MCF 10A (cell line): ENCODE data around the gene PLEKHO1. TPM values are rescaled to one million over a fixed set of nuclear protein-coding genes. Genes with fewer than 3 reads are reported as not detected.

Experiments used
- BruUV-seq: library from RNA; stranded (reverse); fragments of 400-500 nt; replicated peaks from 2 replicates; lab custom pipeline; 2021; lab: Mats Ljungman, UMichigan
- CTCF ChIA-PET: fragments of 300-600 bp; sonication (Branson Sonifier 250); formaldehyde crosslinking; extraction: SDS; loops from one replicate; lab custom pipeline; 2021; ENCODE audit warnings: antibody characterized with exemption, inconsistent platforms; lab: Yijun Ruan, JAX
- POLR2A ChIA-PET: fragments of 300-600, 350-650 bp; sonication (Branson Sonifier 250); formaldehyde crosslinking; extraction: SDS; loops from one replicate; lab custom pipeline; 2020; ENCODE audit warnings: antibody characterized with exemption, inconsistent platforms; lab: Yijun Ruan, JAX
- DNase-seq: peaks from one replicate; pipeline ENCODE4 v3.0.0-alpha.2; 2018; ENCODE audit not compliant: unreplicated experiment
- H3K27ac Mint-ChIP-seq: one replicate; pipeline ENCODE4 v1.8.0; 2022; ENCODE audit warnings: mild to moderate bottlenecking, low read depth, mixed read lengths; ENCODE audit not compliant: unreplicated experiment
- H3K27me3 Mint-ChIP-seq: one replicate; pipeline ENCODE4 v1.8.0; 2022; ENCODE audit warnings: mixed read lengths; ENCODE audit not compliant: insufficient read depth, unreplicated experiment
- H3K36me3 Mint-ChIP-seq: one replicate; pipeline ENCODE4 v1.8.0; 2022; ENCODE audit warnings: mild to moderate bottlenecking, moderate library complexity, mixed read lengths; ENCODE audit not compliant: insufficient read depth, unreplicated experiment
- H3K4me1 Mint-ChIP-seq: one replicate; pipeline ENCODE4 v1.8.0; 2022; ENCODE audit warnings: mixed read lengths; ENCODE audit not compliant: insufficient read depth, unreplicated experiment
- H3K4me3 Mint-ChIP-seq: one replicate; pipeline ENCODE4 v1.8.0; 2022; ENCODE audit warnings: mild to moderate bottlenecking, moderate library complexity, mixed read lengths; ENCODE audit not compliant: unreplicated experiment
- H3K9me3 Mint-ChIP-seq: one replicate; pipeline ENCODE4 v1.8.0; 2022; ENCODE audit warnings: mixed read lengths; ENCODE audit not compliant: unreplicated experiment
- intact Hi-C: fragments of 100-400 bp; cut with micrococcal nuclease; formaldehyde crosslinking; loops from 2 replicates; pipeline ENCODE4 v1.14.1; 2022
- total RNA-seq: library from RNA; stranded (reverse); gene quantifications from 2 replicates; pipeline ENCODE4 v1.2.3, GENCODE V29; 2022
- TF ChIP-seq, protein P1 (sequence below): fragments of 200-600 bp; IDR thresholded peaks from one replicate; pipeline ENCODE4 v1.8.0; 2022; ENCODE audit warnings: antibody characterized with exemption, mild to moderate bottlenecking; ENCODE audit not compliant: unreplicated experiment

Gene PLEKHO1
- total RNA-seq, 1 experiment from 2014 or later, result 1.9 TPM

DNA sequence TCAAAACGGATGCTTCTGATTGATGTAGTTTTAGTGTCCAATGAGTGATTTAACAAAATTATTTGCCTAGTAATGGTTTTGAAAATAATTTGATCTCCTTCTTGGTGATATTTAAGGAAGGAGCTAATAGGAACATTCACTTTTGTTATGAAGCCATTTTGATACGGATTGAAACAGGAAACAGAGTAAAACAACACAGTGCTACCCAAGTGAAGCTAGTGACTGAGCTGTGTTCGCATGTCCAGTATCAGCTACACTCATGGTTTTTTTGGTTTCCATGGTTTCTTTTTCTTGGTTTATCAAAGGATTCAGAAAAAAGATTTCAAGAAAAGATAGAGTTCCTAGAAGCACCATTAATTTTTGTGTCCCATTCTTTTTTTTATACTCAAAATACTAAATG is 40.1 kb upstream of the PLEKHO1 start:
- BruUV-seq, result no TSS peak
- Mint-ChIP-seq H3K27ac (no peak overlapping the region), H3K9me3 (peaks cover 6% of the 10 kb centered on the region), H3K27me3 (no peaks in the 10 kb centered on the region), H3K36me3 (peaks cover 12% of the 10 kb centered on the region), H3K4me1 (no peaks in the 10 kb centered on the region), H3K4me3 (no peak overlapping the region)
- ChIA-PET CTCF (no interaction called here), POLR2A (interaction anchor here (0.6 to 1.0 kb wide), 4 partner anchors 15 to 83 kb away, joined by 3 read pairs; partner anchors contain the start of gene VPS45)
- intact Hi-C loops, result no loop called here
- TF ChIP-seq, protein P1, sequence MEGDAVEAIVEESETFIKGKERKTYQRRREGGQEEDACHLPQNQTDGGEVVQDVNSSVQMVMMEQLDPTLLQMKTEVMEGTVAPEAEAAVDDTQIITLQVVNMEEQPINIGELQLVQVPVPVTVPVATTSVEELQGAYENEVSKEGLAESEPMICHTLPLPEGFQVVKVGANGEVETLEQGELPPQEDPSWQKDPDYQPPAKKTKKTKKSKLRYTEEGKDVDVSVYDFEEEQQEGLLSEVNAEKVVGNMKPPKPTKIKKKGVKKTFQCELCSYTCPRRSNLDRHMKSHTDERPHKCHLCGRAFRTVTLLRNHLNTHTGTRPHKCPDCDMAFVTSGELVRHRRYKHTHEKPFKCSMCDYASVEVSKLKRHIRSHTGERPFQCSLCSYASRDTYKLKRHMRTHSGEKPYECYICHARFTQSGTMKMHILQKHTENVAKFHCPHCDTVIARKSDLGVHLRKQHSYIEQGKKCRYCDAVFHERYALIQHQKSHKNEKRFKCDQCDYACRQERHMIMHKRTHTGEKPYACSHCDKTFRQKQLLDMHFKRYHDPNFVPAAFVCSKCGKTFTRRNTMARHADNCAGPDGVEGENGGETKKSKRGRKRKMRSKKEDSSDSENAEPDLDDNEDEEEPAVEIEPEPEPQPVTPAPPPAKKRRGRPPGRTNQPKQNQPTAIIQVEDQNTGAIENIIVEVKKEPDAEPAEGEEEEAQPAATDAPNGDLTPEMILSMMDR, result no peak
- DNase-seq, result no peak

DNA sequence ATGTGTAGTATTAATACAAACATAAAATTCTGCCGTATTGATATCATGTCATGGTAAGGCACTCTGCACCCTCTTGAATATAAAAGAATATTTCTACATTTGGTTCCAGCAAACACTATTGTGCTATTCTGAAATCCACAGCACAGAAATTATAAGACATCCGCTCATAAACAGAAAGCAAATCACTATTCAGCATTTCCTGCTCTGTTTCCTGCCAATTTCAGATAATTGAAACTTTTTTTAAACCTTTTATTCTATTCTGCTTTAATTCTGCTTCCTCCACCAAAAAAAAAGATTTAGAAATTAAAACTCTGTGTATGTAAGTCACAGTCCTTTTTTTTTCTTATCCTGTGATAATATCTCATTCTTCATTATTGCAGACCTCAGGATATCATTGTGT is 39.6 kb upstream of the PLEKHO1 start:
- Mint-ChIP-seq H3K36me3 (peaks cover 13% of the 10 kb centered on the region), H3K4me1 (no peaks in the 10 kb centered on the region), H3K27ac (no peak overlapping the region), H3K27me3 (no peaks in the 10 kb centered on the region), H3K4me3 (no peak overlapping the region), H3K9me3 (peaks cover 8% of the 10 kb centered on the region)
- ChIA-PET CTCF (interaction anchor here (1.3 kb wide), 2 partner anchors 7 to 52 kb away, joined by 3 to 4 read pairs; no protein-coding TSS in a partner anchor), POLR2A (interaction anchor here (0.6 to 1.1 kb wide), 5 partner anchors 18 to 181 kb away, joined by 3 to 6 read pairs (median 3); partner anchors contain the start of gene VPS45)
- BruUV-seq, result no TSS peak
- TF ChIP-seq, protein P1, result no peak
- no peak for DNase-seq
- intact Hi-C loops, result no loop called here

DNA sequence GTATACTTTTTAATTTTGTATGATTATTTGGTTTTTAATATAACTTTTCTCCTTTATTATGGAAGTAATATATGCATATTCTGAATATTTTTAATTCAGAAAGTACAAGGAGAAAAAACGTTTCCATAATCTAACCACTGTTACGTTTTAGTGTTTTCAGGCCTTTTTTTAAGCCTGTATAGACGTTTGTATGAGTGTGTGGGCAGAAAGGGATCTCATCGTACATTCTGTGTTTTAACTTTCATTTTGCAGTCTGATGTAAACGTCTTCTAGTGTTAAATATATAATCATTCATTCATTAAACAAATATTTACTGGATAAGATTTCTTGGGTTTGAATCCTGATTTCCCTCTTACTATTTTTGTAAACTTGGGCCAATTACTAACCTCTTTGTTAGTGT is 38.0 kb upstream of the PLEKHO1 start:
- no peak for DNase-seq
- intact Hi-C loops, result no loop called here
- Mint-ChIP-seq H3K4me1 (no peaks in the 10 kb centered on the region), H3K4me3 (no peak overlapping the region), H3K36me3 (peaks cover 13% of the 10 kb centered on the region), H3K27me3 (no peaks in the 10 kb centered on the region), H3K27ac (no peak overlapping the region), H3K9me3 (peaks cover 8% of the 10 kb centered on the region)
- TF ChIP-seq, protein P1, result no peak
- ChIA-PET POLR2A (interaction anchor here (0.6 to 1.2 kb wide), 3 partner anchors 11 to 122 kb away, joined by 4 to 6 read pairs (median 5); no protein-coding TSS in a partner anchor), CTCF (interaction anchor here (1.3 kb wide), 2 partner anchors 9 to 51 kb away, joined by 3 to 4 read pairs; no protein-coding TSS in a partner anchor)
- BruUV-seq, result no TSS peak

DNA sequence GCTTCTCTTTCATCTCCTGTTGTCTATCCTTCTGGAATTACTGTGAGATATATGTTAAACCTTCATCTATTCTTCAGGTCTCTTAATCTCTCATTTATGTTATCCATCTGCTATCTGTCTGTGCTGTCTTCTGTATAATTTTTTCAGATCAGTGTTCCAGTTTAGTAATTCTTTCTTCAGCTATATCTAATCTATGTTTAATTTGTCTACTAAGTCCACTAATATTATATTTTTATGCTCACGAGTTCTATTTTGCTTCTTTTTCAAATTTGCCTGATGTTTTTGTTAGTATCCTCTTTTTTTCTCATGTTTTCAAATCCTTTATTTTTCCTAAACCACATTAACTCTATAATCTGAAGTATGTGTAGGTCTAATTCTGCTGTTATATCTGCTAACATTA is 34.6 kb upstream of the PLEKHO1 start:
- intact Hi-C loops, result no loop called here
- no peak for DNase-seq
- Mint-ChIP-seq H3K27ac (no peak overlapping the region), H3K4me1 (no peaks in the 10 kb centered on the region), H3K36me3 (peaks cover 25% of the 10 kb centered on the region), H3K27me3 (no peaks in the 10 kb centered on the region), H3K4me3 (no peak overlapping the region), H3K9me3 (peaks cover 8% of the 10 kb centered on the region)
- TF ChIP-seq, protein P1, result no peak
- POLR2A ChIA-PET, result interaction anchor here (1.2 kb wide), 1 partner anchor 12 kb away, joined by 4 read pairs; no protein-coding TSS in a partner anchor
- CTCF ChIA-PET, result interaction anchor here (0.5 to 1.2 kb wide), 5 partner anchors 10 to 134 kb away, joined by 3 to 5 read pairs (median 4); no protein-coding TSS in a partner anchor
- BruUV-seq, result no TSS peak
